ENCODE measurements around the gene PTGER3. TPM values are rescaled to one million over a fixed set of nuclear protein-coding genes. Genes with fewer than 3 reads are reported as not detected.

The PTGER3 gene
- total RNA-seq, 1 experiment from 2014 or later: not detected

GRCh38 chr1:70963374-70963773 lies 84.2 kb downstream of the PTGER3 start:
- H3K4me3 Mint-ChIP-seq (ENCODE audit: unreplicated experiment): no peak overlapping the region
- peaks cover 17% of the 10 kb centered on the region for H3K27me3 Mint-ChIP-seq (ENCODE audit: insufficient read depth, unreplicated experiment)
- intact Hi-C loops (cut with micrococcal nuclease): no loop called here
- no peaks in the 10 kb centered on the region for H3K4me1 Mint-ChIP-seq (ENCODE audit: insufficient read depth, unreplicated experiment)
- TF ChIP-seq CTCF (IDR thresholded peaks at IDR 0.05; ENCODE audit: unreplicated experiment): no peak
- no peak for DNase-seq (ENCODE audit: unreplicated experiment)
- ChIA-PET POLR2A (no interaction called here), CTCF (no interaction called here)
- H3K36me3 Mint-ChIP-seq (ENCODE audit: insufficient read depth, unreplicated experiment): no peaks in the 10 kb centered on the region
- no TSS peak for BruUV-seq (replicated peaks)
- no peaks in the 10 kb centered on the region for H3K9me3 Mint-ChIP-seq (ENCODE audit: unreplicated experiment)
- H3K27ac Mint-ChIP-seq (ENCODE audit: low read depth, unreplicated experiment): no peak overlapping the region

- intact Hi-C loops (cut with micrococcal nuclease): no loop called here
- peaks cover 17% of the 10 kb centered on the region for H3K27me3 Mint-ChIP-seq (ENCODE audit: insufficient read depth, unreplicated experiment)
- no peak overlapping the region for H3K27ac Mint-ChIP-seq (ENCODE audit: low read depth, unreplicated experiment)
- ChIA-PET CTCF (interaction anchor here (0.9 kb wide), 1 partner anchor 26 kb away, joined by 3 read pairs; no protein-coding TSS in a partner anchor), POLR2A (no interaction called here)
- no TSS peak for BruUV-seq (replicated peaks)
- no peaks in the 10 kb centered on the region for H3K36me3 Mint-ChIP-seq (ENCODE audit: insufficient read depth, unreplicated experiment)
- H3K4me1 Mint-ChIP-seq (ENCODE audit: insufficient read depth, unreplicated experiment): no peaks in the 10 kb centered on the region
- no peak overlapping the region for H3K4me3 Mint-ChIP-seq (ENCODE audit: unreplicated experiment)
- DNase-seq (ENCODE audit: unreplicated experiment): no peak
- no peak for TF ChIP-seq CTCF (IDR thresholded peaks at IDR 0.05; ENCODE audit: unreplicated experiment)
- H3K9me3 Mint-ChIP-seq (ENCODE audit: unreplicated experiment): no peaks in the 10 kb centered on the region
Measured at GRCh38 chr1:70961374-70961975, 86.1 kb downstream of the PTGER3 start.

GRCh38 chr1:70948396-70949017 lies 99.1 kb downstream of the PTGER3 start:
- no TSS peak for BruUV-seq (replicated peaks)
- TF ChIP-seq CTCF (IDR thresholded peaks at IDR 0.05; ENCODE audit: unreplicated experiment): no peak
- intact Hi-C loops (cut with micrococcal nuclease): no loop called here

GRCh38 chr1:70947835-70948234 lies 99.8 kb downstream of the PTGER3 start:
- Mint-ChIP-seq H3K27me3 (ENCODE audit: insufficient read depth, unreplicated experiment) (peaks cover 17% of the 10 kb centered on the region), H3K4me3 (ENCODE audit: unreplicated experiment) (no peak overlapping the region), H3K4me1 (ENCODE audit: insufficient read depth, unreplicated experiment) (no peaks in the 10 kb centered on the region), H3K9me3 (ENCODE audit: unreplicated experiment) (no peaks in the 10 kb centered on the region), H3K36me3 (ENCODE audit: insufficient read depth, unreplicated experiment) (peaks cover 6% of the 10 kb centered on the region), H3K27ac (ENCODE audit: low read depth, unreplicated experiment) (no peak overlapping the region)
- BruUV-seq (replicated peaks): no TSS peak
- intact Hi-C loops (cut with micrococcal nuclease): no loop called here
- POLR2A ChIA-PET: no interaction called here
- no peak for DNase-seq (ENCODE audit: unreplicated experiment)
- CTCF ChIA-PET: no interaction called here
- TF ChIP-seq CTCF (IDR thresholded peaks at IDR 0.05; ENCODE audit: unreplicated experiment): no peak

More at GRCh38 chr1:70948396-70949017, 99.1 kb downstream of the PTGER3 start:
- H3K27me3 Mint-ChIP-seq (ENCODE audit: insufficient read depth, unreplicated experiment): peaks cover 17% of the 10 kb centered on the region
- no peaks in the 10 kb centered on the region for H3K4me1 Mint-ChIP-seq (ENCODE audit: insufficient read depth, unreplicated experiment)
- POLR2A ChIA-PET: no interaction called here
- no peak overlapping the region for H3K27ac Mint-ChIP-seq (ENCODE audit: low read depth, unreplicated experiment)
- CTCF ChIA-PET: interaction anchor here (0.6 kb wide), 1 partner anchor 26 kb away, joined by 6 read pairs; no protein-coding TSS in a partner anchor
- H3K9me3 Mint-ChIP-seq (ENCODE audit: unreplicated experiment): no peaks in the 10 kb centered on the region
- H3K4me3 Mint-ChIP-seq (ENCODE audit: unreplicated experiment): no peak overlapping the region
- DNase-seq (ENCODE audit: unreplicated experiment): no peak
- H3K36me3 Mint-ChIP-seq (ENCODE audit: insufficient read depth, unreplicated experiment): peaks cover 6% of the 10 kb centered on the region

Measured in MCF 10A (cell line).